OCI-LY1 (cell line): ENCODE measurements around the gene IL31RA.
"Not testable (repeated sequence)": the region's sequence is repeated elsewhere in the genome, so short reads cannot be mapped to it uniquely, and the experiment has no call there.

Source experiments
- H2AFZ ChIP-seq: fragments of 200-600 bp; sonication (generic), shearing (Covaris generic); 2 replicates; pipeline ENCODE4 v1.6.0; 2014; ENCODE audit warnings: antibody characterized with exemption, mild to moderate bottlenecking, low read length
- H3F3A ChIP-seq: fragments of 200-600 bp; sonication (generic), shearing (Covaris generic); 2 replicates; pipeline ENCODE4 v1.6.0; 2014; ENCODE audit warnings: mild to moderate bottlenecking, antibody characterized with exemption, low read length, moderate library complexity; ENCODE audit not compliant: insufficient read depth
- H3K27ac ChIP-seq: fragments of 200-600 bp; sonication (generic); 2 replicates; pipeline ENCODE4 v1.5.1; 2014; ENCODE audit warnings: low read length, mixed run types, mild to moderate bottlenecking, low read depth; ENCODE audit not compliant: poor library complexity, severe bottlenecking
- H3K27me3 ChIP-seq: fragments of 200-600 bp; sonication (generic); 2 replicates; pipeline ENCODE4 v1.6.0; 2014; ENCODE audit warnings: antibody characterized with exemption, mild to moderate bottlenecking, low read length, moderate library complexity; ENCODE audit not compliant: insufficient read depth
- H3K36me3 ChIP-seq: fragments of 200-600 bp; sonication (generic); 2 replicates; pipeline ENCODE4 v1.6.1; 2014; ENCODE audit warnings: mild to moderate bottlenecking, antibody characterized with exemption, low read length, moderate library complexity, mixed read lengths; ENCODE audit not compliant: insufficient read depth
- H3K4me1 ChIP-seq: fragments of 200-600 bp; sonication (generic); 2 replicates; pipeline ENCODE4 v1.5.1; 2014; ENCODE audit warnings: mild to moderate bottlenecking, low read length, moderate library complexity; ENCODE audit not compliant: insufficient read depth, severe bottlenecking
- H3K4me2 ChIP-seq: fragments of 200-600 bp; sonication (generic), shearing (Covaris generic); 2 replicates; pipeline ENCODE4 v1.6.1; 2014; ENCODE audit warnings: low read length
- H3K4me3 ChIP-seq: fragments of 200-600 bp; sonication (generic); 2 replicates; pipeline ENCODE4 v1.5.1; 2014; ENCODE audit warnings: low read length, low read depth, mild to moderate bottlenecking, mixed read lengths; ENCODE audit not compliant: poor library complexity, severe bottlenecking
- H3K79me2 ChIP-seq: fragments of 200-600 bp; shearing (Covaris generic); 2 replicates; pipeline ENCODE4 v1.6.1; 2016; ENCODE audit warnings: mixed run types, low read length, mixed read lengths; ENCODE audit not compliant: insufficient read depth
- H3K9ac ChIP-seq: fragments of 200-600 bp; sonication (generic), shearing (Covaris generic); 2 replicates; pipeline ENCODE4 v1.6.1; 2014; ENCODE audit warnings: mild to moderate bottlenecking, low read length, mixed read lengths
- H3K9me2 ChIP-seq: fragments of 200-600 bp; sonication (generic), shearing (Covaris generic); 2 replicates; pipeline ENCODE4 v1.6.1; 2014; ENCODE audit warnings: low read depth, mild to moderate bottlenecking, low read length, mixed read lengths
- H3K9me3 ChIP-seq: fragments of 200-600 bp; shearing (Covaris generic); 2 replicates; pipeline ENCODE4 v1.6.1; 2014; ENCODE audit warnings: low read length, mixed read lengths
- H4K20me1 ChIP-seq: fragments of 200-600 bp; sonication (generic), shearing (Covaris generic); 2 replicates; pipeline ENCODE4 v1.6.0; 2016; ENCODE audit warnings: mild to moderate bottlenecking, low read length; ENCODE audit not compliant: insufficient read depth
- CTCF ChIP-seq: fragments of 200-600 bp; sonication (generic), shearing (Covaris generic); IDR thresholded peaks from 2 replicates; pipeline ENCODE4 v1.5.1; 2017; ENCODE audit warnings: mild to moderate bottlenecking, antibody characterized with exemption, low read length, moderate library complexity, mixed read lengths
- EZH2 ChIP-seq: fragments of 200-600 bp; sonication (generic), shearing (Covaris generic); IDR thresholded peaks from 2 replicates; pipeline ENCODE4 v1.8.0; 2017; ENCODE audit warnings: borderline replicate concordance, mixed run types, mild to moderate bottlenecking, antibody characterized with exemption, low read length, moderate library complexity, mixed read lengths

Gene IL31RA

DNA sequence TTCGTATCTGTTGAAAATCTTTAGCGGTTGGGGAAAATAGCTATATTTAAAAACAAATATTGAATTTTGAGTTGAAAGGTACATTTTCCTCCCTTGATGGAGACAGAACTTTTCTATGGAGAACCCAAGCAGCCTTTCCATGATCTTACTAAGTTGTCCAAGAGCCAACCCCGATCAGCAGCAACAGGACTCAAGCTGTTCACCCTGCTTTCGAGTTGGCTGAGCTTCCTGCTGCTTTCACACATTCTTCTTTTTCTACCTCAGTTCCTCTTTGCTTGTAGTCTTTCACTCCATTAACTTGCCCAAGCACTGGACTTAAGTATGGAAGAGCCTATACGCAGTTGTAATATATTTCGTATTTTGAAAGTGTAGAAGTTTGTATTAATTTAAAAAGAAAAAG is 84.2 kb downstream of the IL31RA start:
- Histone ChIP-seq H3K4me2 (no peak overlapping the region), H2AFZ (no peak overlapping the region), H3K9ac (no peak overlapping the region), H3K4me3 (no peak overlapping the region), H3K27me3 (no peaks in the 10 kb centered on the region), H3K4me1 (no peaks in the 10 kb centered on the region), H3K36me3 (no peaks in the 10 kb centered on the region), H4K20me1 (no peaks in the 10 kb centered on the region), H3K27ac (no peak overlapping the region), H3K9me3 (no peaks in the 10 kb centered on the region), H3K79me2 (no peaks in the 10 kb centered on the region), H3K9me2 (no peaks in the 10 kb centered on the region), H3F3A (no peaks in the 10 kb centered on the region)
- TF ChIP-seq EZH2: no peak
- TF ChIP-seq CTCF: no peak

- Histone ChIP-seq H4K20me1 (no peaks in the 10 kb centered on the region), H3K36me3 (no peaks in the 10 kb centered on the region), H3K79me2 (no peaks in the 10 kb centered on the region), H2AFZ (no peak overlapping the region), H3K27me3 (no peaks in the 10 kb centered on the region), H3K4me1 (no peaks in the 10 kb centered on the region), H3K4me3 (no peak overlapping the region), H3K9ac (no peak overlapping the region), H3K9me2 (no peaks in the 10 kb centered on the region), H3K27ac (no peak overlapping the region), H3K4me2 (no peak overlapping the region), H3K9me3 (no peaks in the 10 kb centered on the region), H3F3A (no peaks in the 10 kb centered on the region)
- no peak for TF ChIP-seq EZH2
- peak; percentile 88 for TF ChIP-seq CTCF
Measured at GRCh38 chr5:55936100-55936693, 85.0 kb downstream of the IL31RA start.

DNA sequence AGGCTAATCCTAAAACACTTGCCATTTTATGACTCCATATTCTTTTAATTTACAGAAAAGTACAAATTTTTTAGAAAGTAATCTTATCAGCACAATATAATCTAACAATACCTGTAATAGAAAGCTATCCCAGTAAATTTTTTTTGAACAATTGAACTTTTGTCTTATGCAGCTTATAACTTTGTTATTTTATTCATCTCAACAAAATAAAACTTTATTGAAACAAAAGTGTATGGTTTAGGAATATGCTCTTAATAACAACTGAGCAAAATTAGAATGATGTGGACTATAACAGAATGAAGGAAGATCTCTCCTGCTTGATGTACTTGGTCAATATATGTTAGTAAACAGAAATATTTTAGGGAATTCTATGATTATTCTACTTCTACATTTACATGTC is 86.4 kb downstream of the IL31RA start:
- not testable (repeated sequence) for H3F3A ChIP-seq, H2AFZ ChIP-seq, H4K20me1 ChIP-seq, H3K9ac ChIP-seq, H3K4me3 ChIP-seq, H3K4me1 ChIP-seq, H3K9me3 ChIP-seq, H3K79me2 ChIP-seq, H3K4me2 ChIP-seq, H3K27ac ChIP-seq, H3K9me2 ChIP-seq, H3K27me3 ChIP-seq, H3K36me3 ChIP-seq

DNA sequence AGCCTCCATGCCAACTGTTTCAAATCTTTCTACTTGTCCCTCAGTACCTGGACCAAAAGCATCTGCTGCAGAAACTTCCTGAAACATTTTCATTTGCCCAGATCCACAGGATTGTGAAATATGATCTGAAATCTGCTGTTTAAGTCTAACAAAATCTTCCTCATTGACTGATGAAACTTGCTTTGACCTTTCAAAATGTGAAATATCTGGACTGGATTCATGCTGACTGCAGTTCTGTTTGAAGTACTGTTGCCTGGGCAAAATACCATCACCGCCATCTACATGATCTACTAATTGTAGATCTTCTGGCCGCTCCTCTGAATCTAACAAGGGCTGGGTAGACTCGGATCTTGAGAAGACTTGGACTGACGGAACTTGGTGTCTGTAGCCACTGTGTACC is 90.0 kb downstream of the IL31RA start:
- H3K4me2 ChIP-seq: not testable (repeated sequence)

More for the DNA sequence above, 90.0 kb downstream of the IL31RA start:
- H3K9me2 ChIP-seq, H3K9me3 ChIP-seq, H3K9ac ChIP-seq, H3K27ac ChIP-seq, H3K36me3 ChIP-seq, H4K20me1 ChIP-seq, H2AFZ ChIP-seq, H3K4me1 ChIP-seq, H3F3A ChIP-seq, H3K27me3 ChIP-seq, H3K79me2 ChIP-seq, H3K4me3 ChIP-seq: not testable (repeated sequence)
